Tongue (tissue), 2 donors: ENCODE results near the gene ATG16L1. TPM values are rescaled to one million over a fixed set of nuclear protein-coding genes. Genes with fewer than 3 reads are reported as not detected.
"Not testable (repeated sequence)": the region's sequence is repeated elsewhere in the genome, so short reads cannot be mapped to it uniquely, and the experiment has no call there.

ENCODE experiments used
- DNase-seq: peaks from one replicate; pipeline ENCODE4 v3.0.0-alpha.2; 2015
- total RNA-seq: library from RNA; depleted of rRNA; stranded (reverse); fragments of >200 nt; gene quantifications from one replicate; pipeline ENCODE4 v1.2.3, GENCODE V29; 2014

ATG16L1 gene
- total RNA-seq, 1 donor from 2014 or later: 27.0 TPM

DNA sequence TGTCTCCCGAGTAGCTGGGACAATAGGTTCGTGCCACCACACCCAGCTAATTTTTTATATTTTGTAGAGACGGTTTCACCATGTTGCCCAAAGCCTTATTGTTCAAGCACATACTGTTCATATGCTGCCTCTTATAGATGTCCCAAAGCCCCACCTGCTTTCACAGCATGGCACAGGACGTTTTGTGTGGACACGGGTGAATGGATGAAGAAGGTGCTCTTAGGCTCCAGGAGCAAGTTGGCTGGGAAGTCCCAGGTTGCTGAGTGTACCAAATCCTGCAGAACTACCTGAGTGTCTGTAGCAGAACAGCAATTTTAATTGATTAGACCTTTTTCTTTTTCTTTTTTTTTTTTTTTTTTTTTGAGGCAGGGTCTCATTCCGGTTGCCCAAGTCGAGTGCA is 45.6 kb downstream of the ATG16L1 start:
- no peak for DNase-seq

GRCh38 chr2:233300401-233300800 is 48.9 kb downstream of the ATG16L1 start:
- no peak for DNase-seq

GRCh38 chr2:233301248-233301647 is 49.8 kb downstream of the ATG16L1 start:
- no peak for DNase-seq

DNA sequence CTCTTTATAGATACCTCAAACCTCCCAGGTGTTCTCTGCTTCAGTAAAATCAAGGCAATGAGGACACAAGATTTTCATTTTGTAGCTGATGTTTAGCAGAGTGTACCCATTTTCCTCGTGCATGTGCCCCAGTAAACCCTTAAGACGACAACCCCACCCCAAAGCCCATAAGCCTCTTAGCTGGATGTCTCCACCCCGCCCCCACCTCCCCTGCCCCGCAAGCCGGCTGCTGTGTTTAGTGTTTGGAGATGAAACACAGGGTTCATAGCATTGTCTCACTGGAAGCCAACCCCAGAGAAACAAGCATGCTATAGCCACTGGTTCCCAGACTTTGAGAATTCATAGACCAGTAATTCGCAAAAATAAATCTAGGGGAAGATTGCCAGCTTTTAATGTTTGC is 50.3 kb downstream of the ATG16L1 start:
- DNase-seq: no peak

- no peak for DNase-seq
Measured at GRCh38 chr2:233303252-233303651, 51.8 kb downstream of the ATG16L1 start.

DNA sequence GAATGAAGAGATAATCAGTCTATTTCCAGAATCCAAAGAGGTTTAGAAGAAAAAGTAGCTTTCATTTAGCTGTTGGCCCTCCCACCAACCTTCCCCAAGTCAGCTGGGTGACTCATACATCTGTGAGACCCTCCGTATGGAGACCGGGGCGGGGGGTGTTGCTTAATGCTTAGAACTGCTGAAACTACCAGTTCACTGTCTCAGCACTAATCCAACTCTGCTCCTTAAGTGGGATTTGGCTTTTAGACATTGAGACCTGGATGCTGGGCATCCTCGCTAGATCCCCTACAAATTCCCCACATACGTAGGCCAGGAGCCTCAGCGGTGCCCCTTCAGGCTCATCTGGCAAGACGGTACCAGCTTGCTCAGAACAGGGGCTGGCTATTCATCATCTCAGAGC is 56.1 kb downstream of the ATG16L1 start, which contains the start of gene SAG:
Gene SAG, plus strand, starts transcription at position 252 of the 400 bp plus-strand sequence. CDS start 1,374 bp downstream, outside the sequence.
- DNase-seq: no peak

DNA sequence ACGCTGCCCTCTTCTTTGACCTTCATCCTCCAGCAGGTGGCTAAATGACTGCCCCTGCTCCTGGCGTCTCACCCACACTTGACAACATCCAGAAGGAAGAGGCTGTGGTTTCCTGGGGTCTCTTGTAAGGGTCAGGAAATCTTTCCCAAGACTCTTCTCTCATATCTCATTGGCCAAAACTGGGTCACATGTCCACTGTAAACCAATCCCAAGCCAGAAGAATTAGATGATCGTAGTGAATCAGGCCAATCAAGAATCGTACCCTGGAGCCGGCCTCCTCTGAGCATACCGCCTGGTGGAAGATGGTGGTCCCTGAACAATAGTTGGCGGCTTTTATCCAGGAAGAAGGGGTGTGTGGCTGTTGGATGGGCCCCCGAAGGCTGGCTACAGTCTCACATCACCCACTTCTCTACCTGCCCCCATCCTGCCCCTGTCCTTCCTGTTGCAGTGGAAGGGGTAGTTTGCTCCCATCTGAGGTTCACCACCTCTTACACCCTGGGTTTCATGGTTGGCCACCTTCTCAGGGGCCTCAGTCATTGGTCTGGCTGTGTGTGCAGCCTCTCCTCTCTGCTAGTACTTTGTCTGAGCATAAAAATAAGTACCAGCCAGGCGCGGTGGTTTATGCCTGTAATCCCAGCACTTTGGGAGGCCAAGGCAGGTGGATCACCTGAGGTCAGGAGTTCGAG is 59.9 kb downstream of the ATG16L1 start:
- DNase-seq: no peak

GRCh38 chr2:233312874-233313273 is 61.4 kb downstream of the ATG16L1 start:
- no peak for DNase-seq

GRCh38 chr2:233314180-233314925 is 62.9 kb downstream of the ATG16L1 start:
- DNase-seq: no peak

GRCh38 chr2:233317196-233317943 is 65.9 kb downstream of the ATG16L1 start:
- DNase-seq: no peak

GRCh38 chr2:233319256-233319655 is 67.8 kb downstream of the ATG16L1 start:
- no peak for DNase-seq

DNA sequence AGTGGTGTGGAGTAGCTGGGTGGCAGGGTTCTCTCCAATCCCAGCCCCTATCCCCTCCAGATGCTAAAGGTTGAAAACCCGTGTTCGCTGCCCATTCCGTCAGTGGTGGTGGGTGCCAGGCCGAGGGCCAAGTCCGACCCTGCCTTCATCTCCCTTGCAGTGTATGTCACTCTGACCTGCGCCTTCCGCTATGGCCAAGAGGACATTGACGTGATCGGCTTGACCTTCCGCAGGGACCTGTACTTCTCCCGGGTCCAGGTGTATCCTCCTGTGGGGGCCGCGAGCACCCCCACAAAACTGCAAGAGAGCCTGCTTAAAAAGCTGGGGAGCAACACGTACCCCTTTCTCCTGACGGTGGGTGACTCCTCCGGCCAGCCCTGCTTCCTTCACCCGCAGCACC is 69.0 kb downstream of the ATG16L1 start:
- DNase-seq: no peak

GRCh38 chr2:233321166-233321565 is 69.7 kb downstream of the ATG16L1 start:
- DNase-seq: no peak

- DNase-seq: no peak
Measured at GRCh38 chr2:233323851-233324250, 72.4 kb downstream of the ATG16L1 start.

- DNase-seq: no peak
Measured at GRCh38 chr2:233325256-233325655, 73.8 kb downstream of the ATG16L1 start.

DNA sequence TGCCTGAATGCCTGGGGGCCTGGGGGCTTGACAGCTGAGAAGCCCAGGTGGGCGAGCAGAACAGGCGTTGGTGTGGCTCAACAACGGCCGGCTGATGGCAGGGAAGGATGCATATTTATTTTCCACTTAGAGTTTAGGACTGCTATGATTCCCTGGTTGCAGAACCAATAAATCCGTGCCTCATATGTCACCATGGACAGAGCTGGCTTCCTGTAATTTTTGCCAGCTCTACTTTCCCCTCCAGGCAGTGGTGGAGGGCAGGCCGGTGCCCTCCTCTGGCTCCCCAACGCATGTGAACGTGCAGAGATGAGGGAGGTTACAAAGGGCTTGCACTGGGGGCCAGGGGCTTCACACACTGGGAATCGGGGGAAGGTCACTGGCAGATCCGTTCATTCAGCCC is 74.3 kb downstream of the ATG16L1 start:
- DNase-seq: no peak

GRCh38 chr2:233326500-233326899 is 75.0 kb downstream of the ATG16L1 start:
- no peak for DNase-seq

GRCh38 chr2:233328922-233329321 is 77.4 kb downstream of the ATG16L1 start:
- no peak for DNase-seq

- no peak for DNase-seq
Measured at GRCh38 chr2:233329489-233330135, 78.1 kb downstream of the ATG16L1 start.

DNA sequence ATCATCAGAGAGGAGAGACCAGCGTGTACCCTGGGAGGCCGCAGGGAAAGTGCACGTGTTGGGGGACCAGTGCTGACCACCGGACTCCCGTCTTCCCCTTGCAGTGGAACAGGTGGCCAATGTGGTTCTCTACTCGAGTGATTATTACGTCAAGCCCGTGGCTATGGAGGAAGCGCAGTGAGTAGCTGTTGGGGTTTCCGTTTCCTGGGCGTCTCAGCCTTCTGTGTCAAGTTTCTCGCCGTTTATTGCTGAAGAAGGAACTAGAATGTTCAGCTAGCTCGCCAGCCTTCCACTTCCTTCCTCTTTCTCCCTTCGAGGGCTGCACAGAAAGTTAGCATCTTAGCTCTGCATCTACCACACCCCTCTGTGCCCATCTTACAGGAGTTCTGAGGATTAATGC is 80.1 kb downstream of the ATG16L1 start:
- no peak for DNase-seq

DNA sequence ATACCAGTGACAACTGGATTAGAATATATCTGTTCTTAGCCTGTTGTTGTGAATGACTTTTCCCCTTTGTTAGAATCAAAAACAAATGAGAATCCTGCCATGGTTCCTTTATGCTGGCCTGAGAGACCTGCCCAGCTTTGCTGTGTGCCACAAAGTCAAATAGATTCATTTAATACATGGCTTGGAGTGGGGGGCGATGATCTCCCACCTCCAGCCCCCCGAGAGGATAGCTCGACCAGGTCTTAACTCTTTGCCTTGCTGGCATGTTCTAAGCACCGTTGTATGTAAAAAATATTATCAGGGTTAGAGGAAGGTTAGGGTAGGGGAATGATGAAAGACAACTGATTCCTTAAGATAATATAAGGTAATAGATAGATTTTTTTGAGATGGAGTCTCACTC is 80.7 kb downstream of the ATG16L1 start:
- DNase-seq: no peak

- DNase-seq: no peak
Measured at GRCh38 chr2:233334915-233335314, 83.4 kb downstream of the ATG16L1 start.

DNA sequence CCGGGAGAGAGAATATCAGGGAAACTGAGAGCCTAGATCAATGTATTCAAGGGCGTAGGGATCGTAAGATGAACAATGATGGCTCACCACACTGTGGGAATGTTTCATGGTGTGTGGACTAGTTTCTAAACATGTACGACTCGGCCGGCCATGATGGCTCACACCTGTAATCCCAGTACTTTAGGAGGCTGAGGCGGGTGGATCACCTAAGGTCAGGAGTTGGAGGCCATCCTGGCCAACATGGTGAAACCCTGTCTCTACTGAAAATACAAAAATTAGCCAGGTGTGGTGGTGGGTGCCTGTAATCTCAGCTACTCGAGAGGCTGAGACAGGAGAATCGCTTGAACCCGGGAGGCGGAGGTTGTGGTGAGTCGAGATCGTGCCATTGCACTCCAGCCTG is 84.6 kb downstream of the ATG16L1 start:
- not testable (repeated sequence) for DNase-seq
